ENCODE measurements around the gene TUT4.

Gene TUT4

GRCh38 chr1:52435650-52436049 lies 117.2 kb downstream of the TUT4 start:
- Histone ChIP-seq H3K27ac (ENCODE audit: low read length) (no peak overlapping the region), H4K20me1 (ENCODE audit: insufficient read depth, low read length) (no peaks in the 10 kb centered on the region), H3K9ac (ENCODE audit: low read length) (no peak overlapping the region), H2AFZ (ENCODE audit: low read length) (no peak overlapping the region), H3K27me3 (replicated peaks; ENCODE audit: insufficient read depth, low read length) (no peaks in the 10 kb centered on the region), H3K4me3 (ENCODE audit: low read length) (no peak overlapping the region), H3F3A (ENCODE audit: insufficient read depth, low read length) (no peaks in the 10 kb centered on the region), H3K36me3 (replicated peaks; ENCODE audit: insufficient read depth, low read length) (no peaks in the 10 kb centered on the region), H3K79me2 (ENCODE audit: low read length) (no peaks in the 10 kb centered on the region), H3K9me3 (replicated peaks; ENCODE audit: insufficient read depth, low read length) (no peaks in the 10 kb centered on the region), H3K9me2 (replicated peaks; ENCODE audit: insufficient read depth, low read length) (no peaks in the 10 kb centered on the region), H3K4me2 (ENCODE audit: low read depth, low read length) (no peak overlapping the region), H3K4me1 (ENCODE audit: low read length) (no peaks in the 10 kb centered on the region)
- TF ChIP-seq EZH2 (optimal IDR thresholded peaks at IDR 0.05; ENCODE audit: low read depth, low read length) (no peak), CTCF (IDR thresholded peaks at IDR 0.05; ENCODE audit: low read length) (no peak), EZH2phosphoT487 (IDR thresholded peaks at IDR 0.05; ENCODE audit: low read length) (no peak)
- DNase-seq, result no peak

- H3K27ac ChIP-seq (ENCODE audit: low read length), result no peak overlapping the region
- H3K36me3 ChIP-seq (replicated peaks; ENCODE audit: insufficient read depth, low read length), result no peaks in the 10 kb centered on the region
- TF ChIP-seq EZH2phosphoT487 (IDR thresholded peaks at IDR 0.05; ENCODE audit: low read length) (no peak), EZH2 (optimal IDR thresholded peaks at IDR 0.05; ENCODE audit: low read depth, low read length) (no peak)
- no peaks in the 10 kb centered on the region for H3K27me3 ChIP-seq (replicated peaks; ENCODE audit: insufficient read depth, low read length)
- H3K4me3 ChIP-seq (ENCODE audit: low read length), result no peak overlapping the region
- H4K20me1 ChIP-seq (ENCODE audit: insufficient read depth, low read length), result no peaks in the 10 kb centered on the region
- no peak overlapping the region for H3K9ac ChIP-seq (ENCODE audit: low read length)
- no peak overlapping the region for H3K4me2 ChIP-seq (ENCODE audit: low read depth, low read length)
- H2AFZ ChIP-seq (ENCODE audit: low read length), result no peak overlapping the region
- H3K9me3 ChIP-seq (replicated peaks; ENCODE audit: insufficient read depth, low read length), result no peaks in the 10 kb centered on the region
- H3K4me1 ChIP-seq (ENCODE audit: low read length), result no peaks in the 10 kb centered on the region
- no peaks in the 10 kb centered on the region for H3F3A ChIP-seq (ENCODE audit: insufficient read depth, low read length)
- no peaks in the 10 kb centered on the region for H3K9me2 ChIP-seq (replicated peaks; ENCODE audit: insufficient read depth, low read length)
- no peak for DNase-seq
- H3K79me2 ChIP-seq (ENCODE audit: low read length), result no peaks in the 10 kb centered on the region
Measured at GRCh38 chr1:52435211-52435610, 117.7 kb downstream of the TUT4 start.

GRCh38 chr1:52432807-52433206 lies 120.1 kb downstream of the TUT4 start:
- Histone ChIP-seq H3K9me3 (replicated peaks; ENCODE audit: insufficient read depth, low read length) (no peaks in the 10 kb centered on the region), H3K27me3 (replicated peaks; ENCODE audit: insufficient read depth, low read length) (no peaks in the 10 kb centered on the region), H3K9ac (ENCODE audit: low read length) (no peak overlapping the region), H3F3A (ENCODE audit: insufficient read depth, low read length) (no peaks in the 10 kb centered on the region), H3K36me3 (replicated peaks; ENCODE audit: insufficient read depth, low read length) (no peaks in the 10 kb centered on the region), H2AFZ (ENCODE audit: low read length) (no peak overlapping the region), H3K4me3 (ENCODE audit: low read length) (no peak overlapping the region), H3K4me1 (ENCODE audit: low read length) (no peaks in the 10 kb centered on the region), H3K4me2 (ENCODE audit: low read depth, low read length) (no peak overlapping the region), H3K27ac (ENCODE audit: low read length) (no peak overlapping the region), H3K79me2 (ENCODE audit: low read length) (no peaks in the 10 kb centered on the region), H3K9me2 (replicated peaks; ENCODE audit: insufficient read depth, low read length) (no peaks in the 10 kb centered on the region), H4K20me1 (ENCODE audit: insufficient read depth, low read length) (no peaks in the 10 kb centered on the region)
- no peak for TF ChIP-seq CTCF (IDR thresholded peaks at IDR 0.05; ENCODE audit: low read length)
- TF ChIP-seq EZH2phosphoT487 (IDR thresholded peaks at IDR 0.05; ENCODE audit: low read length), result no peak
- no peak for TF ChIP-seq EZH2 (optimal IDR thresholded peaks at IDR 0.05; ENCODE audit: low read depth, low read length)
- no peak for DNase-seq

GRCh38 chr1:52427152-52427551 lies 125.7 kb downstream of the TUT4 start:
- Histone ChIP-seq H3K9me2 (replicated peaks; ENCODE audit: insufficient read depth, low read length) (no peaks in the 10 kb centered on the region), H2AFZ (ENCODE audit: low read length) (no peak overlapping the region), H3K9ac (ENCODE audit: low read length) (no peak overlapping the region), H3K4me2 (ENCODE audit: low read depth, low read length) (no peak overlapping the region), H3F3A (ENCODE audit: insufficient read depth, low read length) (no peaks in the 10 kb centered on the region), H3K36me3 (replicated peaks; ENCODE audit: insufficient read depth, low read length) (no peaks in the 10 kb centered on the region; the same call in 1 of the 2 replicates), H3K79me2 (ENCODE audit: low read length) (no peaks in the 10 kb centered on the region), H3K27me3 (replicated peaks; ENCODE audit: insufficient read depth, low read length) (no peaks in the 10 kb centered on the region), H4K20me1 (ENCODE audit: insufficient read depth, low read length) (no peaks in the 10 kb centered on the region), H3K27ac (ENCODE audit: low read length) (no peak overlapping the region), H3K9me3 (replicated peaks; ENCODE audit: insufficient read depth, low read length) (no peaks in the 10 kb centered on the region), H3K4me1 (ENCODE audit: low read length) (no peaks in the 10 kb centered on the region), H3K4me3 (ENCODE audit: low read length) (no peak overlapping the region)
- no peak for DNase-seq
- TF ChIP-seq CTCF (IDR thresholded peaks at IDR 0.05; ENCODE audit: low read length) (no peak), EZH2 (optimal IDR thresholded peaks at IDR 0.05; ENCODE audit: low read depth, low read length) (no peak), EZH2phosphoT487 (IDR thresholded peaks at IDR 0.05; ENCODE audit: low read length) (no peak)
